GM12878 (cell line): ENCODE results near the gene NDUFA12. TPM values are rescaled to one million over a fixed set of nuclear protein-coding genes. Genes with fewer than 3 reads are reported as not detected.
A peak's percentile ranks its signal among the peaks of the same experiment; 100 is the strongest.

Source experiments
- CREB1 ChIP-seq: IDR thresholded peaks from 2 replicates; pipeline ENCODE4 v1.6.1; 2012; ENCODE audit warnings: low read depth, mild to moderate bottlenecking, inconsistent platforms
- HDGF ChIP-seq: fragments of 450-650 bp; IDR thresholded peaks from 2 replicates; pipeline ENCODE4 v1.6.1; 2016; ENCODE audit warnings: antibody characterized with exemption
- MEF2B ChIP-seq: fragments of 450-650 bp; IDR thresholded peaks from 2 replicates; pipeline ENCODE4 v1.6.1; 2018; ENCODE audit warnings: mild to moderate bottlenecking, moderate library complexity; ENCODE audit not compliant: partially characterized antibody, poor library complexity, severe bottlenecking
- MTA3 ChIP-seq: IDR thresholded peaks from 2 replicates; pipeline ENCODE4 v1.6.1; 2012; ENCODE audit warnings: low read length, inconsistent platforms, borderline replicate concordance
- NFIC ChIP-seq: IDR thresholded peaks from 2 replicates; pipeline ENCODE4 v1.6.1; 2012; ENCODE audit warnings: low read depth, mild to moderate bottlenecking, inconsistent platforms, low read length, moderate library complexity
- RAD21 ChIP-seq: IDR thresholded peaks from 2 replicates; pipeline ENCODE4 v1.6.1; 2011; ENCODE audit warnings: mild to moderate bottlenecking, low read depth, low read length, moderate library complexity; ENCODE audit not compliant: insufficient read depth
- SIX5 ChIP-seq: IDR thresholded peaks from 2 replicates; pipeline ENCODE4 v1.6.1; 2011; ENCODE audit warnings: mild to moderate bottlenecking, low read depth, low read length, moderate library complexity; ENCODE audit not compliant: severe bottlenecking
- SREBF2 ChIP-seq: IDR thresholded peaks from 2 replicates; pipeline ENCODE4 v1.6.1; 2012; ENCODE audit warnings: mild to moderate bottlenecking, low read length
- YBX1 ChIP-seq: fragments of 450-650 bp; IDR thresholded peaks from 2 replicates; pipeline ENCODE4 v1.6.1; 2016; ENCODE audit warnings: antibody characterized with exemption
- ZSCAN29 ChIP-seq: fragments of 450-650 bp; IDR thresholded peaks from 2 replicates; pipeline ENCODE4 v1.6.1; 2017; ENCODE audit warnings: mild to moderate bottlenecking, moderate library complexity
- polyA plus RNA-seq, 11 experiments: library from polyadenylated mRNA; depleted of rRNA in 4 of 11; unstranded in 6 of 11; stranded (reverse) in 5 of 11; fragments of >200 nt; fragmentation: Nextera tagmentation in 4 of 11; fragmentation: Illumina TruSeq in 1 of 11; extraction: Ambion mirVana in 4 of 11; extraction: Trizol in 1 of 11; gene quantifications; 1 replicate in 1 of 11; 2 replicates in 10 of 11; pipeline versions ENCODE4 v1.2.1 to v1.2.3, GENCODE V29; 2011 to 2016; ENCODE audit warnings: inconsistent platforms in 2 of 11, missing spikeins in 2 of 11, low read depth in 1 of 11
- total RNA-seq, 4 experiments: library from RNA; depleted of rRNA in 3 of 4; stranded (reverse); fragments of >200 nt in 3 of 4; fragmentation: Illumina TruSeq in 1 of 4; extraction: Trizol in 1 of 4; gene quantifications; 2 replicates each; pipeline versions ENCODE4 v1.2.1 to v1.2.3, GENCODE V29; 2013 to 2021
- TF ChIP-seq, protein P1 (sequence below): IDR thresholded peaks from 2 replicates; pipeline ENCODE4 v1.6.1; 2011; ENCODE audit warnings: borderline replicate concordance, low read depth, mild to moderate bottlenecking, moderate library complexity, low read length; ENCODE audit not compliant: insufficient read depth, poor library complexity, severe bottlenecking
- TF ChIP-seq, protein P2 (sequence below): fragments of 450-650 bp; IDR thresholded peaks from 2 replicates; pipeline ENCODE4 v1.6.1; 2017; ENCODE audit warnings: mild to moderate bottlenecking, moderate library complexity
- TF ChIP-seq, protein P3 (sequence below): IDR thresholded peaks from 2 replicates; pipeline ENCODE4 v1.6.1; 2012; ENCODE audit warnings: low read length, inconsistent platforms

The NDUFA12 gene
- total and polyA plus RNA-seq, 10 of the 15 experiments (the other 5 are each of a cell fraction or from before 2014, with no cell fraction given), result 141 to 1,021 (median 295) TPM

DNA sequence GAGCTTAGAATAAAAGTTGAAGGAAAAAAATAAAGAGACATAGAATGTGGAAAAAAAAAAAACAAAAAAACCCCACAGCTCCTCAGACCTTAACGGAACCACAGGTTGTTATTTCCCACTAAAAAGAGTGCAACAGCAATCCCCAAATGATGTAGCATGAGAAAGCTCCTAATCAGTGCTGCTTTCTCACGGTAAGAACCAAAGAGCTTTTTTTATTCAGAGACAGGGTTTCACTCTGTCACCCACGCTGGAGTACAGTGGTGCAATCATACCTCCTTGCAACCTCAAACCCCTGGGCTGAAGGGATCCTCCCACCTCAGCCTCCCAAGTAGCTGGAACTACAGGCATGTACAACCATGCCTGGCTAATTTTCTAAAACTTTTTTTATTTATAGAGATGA, 13.3 kb downstream of the NDUFA12 start (continued):
- TF ChIP-seq, protein P1, sequence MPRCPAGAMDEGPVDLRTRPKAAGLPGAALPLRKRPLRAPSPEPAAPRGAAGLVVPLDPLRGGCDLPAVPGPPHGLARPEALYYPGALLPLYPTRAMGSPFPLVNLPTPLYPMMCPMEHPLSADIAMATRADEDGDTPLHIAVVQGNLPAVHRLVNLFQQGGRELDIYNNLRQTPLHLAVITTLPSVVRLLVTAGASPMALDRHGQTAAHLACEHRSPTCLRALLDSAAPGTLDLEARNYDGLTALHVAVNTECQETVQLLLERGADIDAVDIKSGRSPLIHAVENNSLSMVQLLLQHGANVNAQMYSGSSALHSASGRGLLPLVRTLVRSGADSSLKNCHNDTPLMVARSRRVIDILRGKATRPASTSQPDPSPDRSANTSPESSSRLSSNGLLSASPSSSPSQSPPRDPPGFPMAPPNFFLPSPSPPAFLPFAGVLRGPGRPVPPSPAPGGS, result peak; percentile 89
- peak; percentile 41 for TF ChIP-seq MEF2B
- TF ChIP-seq MTA3, result no peak
- peak; percentile 41; the same call in 1 of the 2 replicates for TF ChIP-seq NFIC
- no peak for TF ChIP-seq ZSCAN29
- no peak for TF ChIP-seq SIX5
- TF ChIP-seq HDGF, result no peak
- peak; percentile 31; the same call in 1 of the 2 replicates for TF ChIP-seq CREB1
- TF ChIP-seq RAD21, result no peak
- TF ChIP-seq, protein P2, sequence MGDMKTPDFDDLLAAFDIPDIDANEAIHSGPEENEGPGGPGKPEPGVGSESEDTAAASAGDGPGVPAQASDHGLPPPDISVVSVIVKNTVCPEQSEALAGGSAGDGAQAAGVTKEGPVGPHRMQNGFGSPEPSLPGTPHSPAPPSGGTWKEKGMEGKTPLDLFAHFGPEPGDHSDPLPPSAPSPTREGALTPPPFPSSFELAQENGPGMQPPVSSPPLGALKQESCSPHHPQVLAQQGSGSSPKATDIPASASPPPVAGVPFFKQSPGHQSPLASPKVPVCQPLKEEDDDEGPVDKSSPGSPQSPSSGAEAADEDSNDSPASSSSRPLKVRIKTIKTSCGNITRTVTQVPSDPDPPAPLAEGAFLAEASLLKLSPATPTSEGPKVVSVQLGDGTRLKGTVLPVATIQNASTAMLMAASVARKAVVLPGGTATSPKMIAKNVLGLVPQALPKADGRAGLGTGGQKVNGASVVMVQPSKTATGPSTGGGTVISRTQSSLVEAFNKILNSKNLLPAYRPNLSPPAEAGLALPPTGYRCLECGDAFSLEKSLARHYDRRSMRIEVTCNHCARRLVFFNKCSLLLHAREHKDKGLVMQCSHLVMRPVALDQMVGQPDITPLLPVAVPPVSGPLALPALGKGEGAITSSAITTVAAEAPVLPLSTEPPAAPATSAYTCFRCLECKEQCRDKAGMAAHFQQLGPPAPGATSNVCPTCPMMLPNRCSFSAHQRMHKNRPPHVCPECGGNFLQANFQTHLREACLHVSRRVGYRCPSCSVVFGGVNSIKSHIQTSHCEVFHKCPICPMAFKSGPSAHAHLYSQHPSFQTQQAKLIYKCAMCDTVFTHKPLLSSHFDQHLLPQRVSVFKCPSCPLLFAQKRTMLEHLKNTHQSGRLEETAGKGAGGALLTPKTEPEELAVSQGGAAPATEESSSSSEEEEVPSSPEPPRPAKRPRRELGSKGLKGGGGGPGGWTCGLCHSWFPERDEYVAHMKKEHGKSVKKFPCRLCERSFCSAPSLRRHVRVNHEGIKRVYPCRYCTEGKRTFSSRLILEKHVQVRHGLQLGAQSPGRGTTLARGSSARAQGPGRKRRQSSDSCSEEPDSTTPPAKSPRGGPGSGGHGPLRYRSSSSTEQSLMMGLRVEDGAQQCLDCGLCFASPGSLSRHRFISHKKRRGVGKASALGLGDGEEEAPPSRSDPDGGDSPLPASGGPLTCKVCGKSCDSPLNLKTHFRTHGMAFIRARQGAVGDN, result no peak
- TF ChIP-seq, protein P3, sequence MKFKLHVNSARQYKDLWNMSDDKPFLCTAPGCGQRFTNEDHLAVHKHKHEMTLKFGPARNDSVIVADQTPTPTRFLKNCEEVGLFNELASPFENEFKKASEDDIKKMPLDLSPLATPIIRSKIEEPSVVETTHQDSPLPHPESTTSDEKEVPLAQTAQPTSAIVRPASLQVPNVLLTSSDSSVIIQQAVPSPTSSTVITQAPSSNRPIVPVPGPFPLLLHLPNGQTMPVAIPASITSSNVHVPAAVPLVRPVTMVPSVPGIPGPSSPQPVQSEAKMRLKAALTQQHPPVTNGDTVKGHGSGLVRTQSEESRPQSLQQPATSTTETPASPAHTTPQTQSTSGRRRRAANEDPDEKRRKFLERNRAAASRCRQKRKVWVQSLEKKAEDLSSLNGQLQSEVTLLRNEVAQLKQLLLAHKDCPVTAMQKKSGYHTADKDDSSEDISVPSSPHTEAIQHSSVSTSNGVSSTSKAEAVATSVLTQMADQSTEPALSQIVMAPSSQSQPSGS, result peak; percentile 82
- TF ChIP-seq SREBF2, result no peak
- TF ChIP-seq YBX1, result no peak
